Fibroblast of skin of right quadriceps (primary cell): ENCODE measurements around the gene RYR1.
A peak's percentile ranks its signal among the peaks of the same experiment; 100 is the strongest.
"Not testable (repeated sequence)": the region's sequence is repeated elsewhere in the genome, so short reads cannot be mapped to it uniquely, and the experiment has no call there.

Source experiments
- DNase-seq: peaks from one replicate; pipeline ENCODE4 v3.0.0-alpha.2; 2013

Gene RYR1

GRCh38 chr19:38400361-38400760 lies 33.1 kb upstream of the RYR1 start:
- no peak for DNase-seq

- peak; percentile 40 for DNase-seq
Measured at GRCh38 chr19:38401148-38401547, 32.3 kb upstream of the RYR1 start.

GRCh38 chr19:38402623-38402966 lies 30.9 kb upstream of the RYR1 start:
- no peak for DNase-seq

GRCh38 chr19:38402967-38403674 lies 30.4 kb upstream of the RYR1 start, which contains the start of gene FAM98C:
FAM98C (plus strand) TSS chr19:38403093; CDS start chr19:38403154, 61 bp downstream.
- peak; percentile 96 for DNase-seq

GRCh38 chr19:38404858-38405257 lies 28.6 kb upstream of the RYR1 start:
- no peak for DNase-seq

GRCh38 chr19:38405276-38405675 lies 28.2 kb upstream of the RYR1 start:
- no peak for DNase-seq

- DNase-seq: peak; percentile 58
Measured at GRCh38 chr19:38409631-38410133, 23.8 kb upstream of the RYR1 start.

- not testable (repeated sequence) for DNase-seq
Measured at GRCh38 chr19:38410407-38410806, 23.1 kb upstream of the RYR1 start.

- no peak for DNase-seq
Measured at GRCh38 chr19:38411041-38411712, 22.3 kb upstream of the RYR1 start.

GRCh38 chr19:38411898-38412297 lies 21.6 kb upstream of the RYR1 start:
- not testable (repeated sequence) for DNase-seq

- no peak for DNase-seq
Measured at GRCh38 chr19:38412491-38412890, 21.0 kb upstream of the RYR1 start.

GRCh38 chr19:38412961-38413360 lies 20.5 kb upstream of the RYR1 start:
- no peak for DNase-seq

- DNase-seq: no peak
Measured at GRCh38 chr19:38413416-38413815, 20.1 kb upstream of the RYR1 start.

- DNase-seq: no peak
Measured at GRCh38 chr19:38417146-38417543, 16.3 kb upstream of the RYR1 start.

GRCh38 chr19:38417544-38418506 lies 15.7 kb upstream of the RYR1 start:
- no peak for DNase-seq

GRCh38 chr19:38420935-38421334 lies 12.6 kb upstream of the RYR1 start:
- DNase-seq: no peak

GRCh38 chr19:38421856-38422255 lies 11.6 kb upstream of the RYR1 start:
- DNase-seq: no peak

GRCh38 chr19:38422438-38422837 lies 11.1 kb upstream of the RYR1 start:
- DNase-seq: no peak

GRCh38 chr19:38424272-38424671 lies 9.2 kb upstream of the RYR1 start:
- DNase-seq: no peak

GRCh38 chr19:38425222-38425809 lies 8.2 kb upstream of the RYR1 start:
- DNase-seq: no peak

- no peak for DNase-seq
Measured at GRCh38 chr19:38425810-38426466, 7.6 kb upstream of the RYR1 start, which contains the start of gene RASGRP4. RASGRP4 (minus strand) TSS chr19:38426219; CDS start chr19:38426091, 128 bp downstream.

GRCh38 chr19:38427035-38427677 lies 6.3 kb upstream of the RYR1 start:
- not testable (repeated sequence) for DNase-seq
